Tibial nerve (tissue), 4 donors: ENCODE data around the gene MED12L.

Source experiments
- CTCF ChIP-seq, 5 experiments: fragments of 200-600 bp in 3 of 5; fragments of 450-650 bp in 2 of 5; sonication (generic) in 3 of 5; IDR thresholded peaks; one replicate each; pipeline ENCODE4 v1.5.1; 2016 to 2019; ENCODE audit warnings: antibody characterized with exemption in 5 of 5, mild to moderate bottlenecking in 3 of 5, moderate library complexity in 2 of 5
- EP300 ChIP-seq, 2 donors: sonication (generic); formaldehyde crosslinking; IDR thresholded peaks; one replicate each; pipeline ENCODE4 v1.6.1; 2017; ENCODE audit warnings: antibody characterized with exemption in 2 of 2, mild to moderate bottlenecking in 1 of 2
- POLR2A ChIP-seq, 2 donors: fragments of 450-650 bp; IDR thresholded peaks; one replicate each; pipeline ENCODE4 v1.6.1; 2017; ENCODE audit warnings: antibody characterized with exemption in 2 of 2, mild to moderate bottlenecking in 2 of 2, moderate library complexity in 2 of 2

DNA sequence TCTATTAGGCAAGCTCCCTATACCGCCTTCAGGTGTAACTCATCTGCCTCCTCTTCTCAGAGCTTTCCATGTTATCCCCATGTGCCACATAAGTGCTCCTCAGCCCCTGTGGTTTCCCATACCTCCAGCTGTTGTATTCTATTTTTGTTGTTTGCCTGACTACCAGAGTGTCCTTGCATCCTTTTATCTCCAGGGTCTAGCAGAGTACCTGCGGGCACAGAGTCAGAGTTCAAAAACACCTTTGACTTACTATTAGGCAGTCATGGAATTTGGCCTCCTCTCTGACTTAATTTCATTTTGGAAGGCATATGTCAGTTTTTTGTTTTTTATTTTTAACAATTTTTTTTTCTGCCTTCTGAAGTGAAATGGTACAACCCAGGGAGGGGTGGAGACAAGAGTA, 224.1 kb downstream of the MED12L start:
- no peak for TF ChIP-seq CTCF (IDR thresholded peaks at IDR 0.05)
- TF ChIP-seq EP300 (IDR thresholded peaks at IDR 0.05): no peak
- no peak for TF ChIP-seq POLR2A (IDR thresholded peaks at IDR 0.05)
